Calu3 (cell line): ENCODE results near the gene PTPN9. TPM values are rescaled to one million over a fixed set of nuclear protein-coding genes. Genes with fewer than 3 reads are reported as not detected.
"Not testable (repeated sequence)": the region's sequence is repeated elsewhere in the genome, so short reads cannot be mapped to it uniquely, and the experiment has no call there.

Experiments
- BruUV-seq: library from RNA; stranded (reverse); fragments of 400-500 nt; replicated peaks from 2 replicates; lab custom pipeline; 2021; lab: Mats Ljungman, UMichigan
- CTCF ChIA-PET: fragments of 300-600 bp; sonication (Branson Sonifier 250); formaldehyde crosslinking; loops from one replicate; lab custom pipeline; 2022; ENCODE audit warnings: antibody characterized with exemption; lab: Charles Lee
- DNase-seq: peaks from one replicate; pipeline ENCODE4 v3.0.0; 2022
- H3K27ac Mint-ChIP-seq: one replicate; pipeline ENCODE4 v1.8.0; 2022; ENCODE audit warnings: mixed read lengths; ENCODE audit not compliant: unreplicated experiment
- H3K27me3 Mint-ChIP-seq: one replicate; pipeline ENCODE4 v1.8.0; 2022; ENCODE audit warnings: mixed read lengths; ENCODE audit not compliant: unreplicated experiment
- H3K36me3 Mint-ChIP-seq: one replicate; pipeline ENCODE4 v1.8.0; 2022; ENCODE audit warnings: mild to moderate bottlenecking, moderate library complexity, mixed read lengths; ENCODE audit not compliant: insufficient read depth, unreplicated experiment
- H3K4me1 Mint-ChIP-seq: one replicate; pipeline ENCODE4 v1.8.0; 2022; ENCODE audit warnings: mild to moderate bottlenecking, low read depth, mixed read lengths; ENCODE audit not compliant: unreplicated experiment
- H3K4me3 Mint-ChIP-seq: one replicate; pipeline ENCODE4 v1.8.0; 2022; ENCODE audit warnings: mild to moderate bottlenecking, low read depth, moderate library complexity, mixed read lengths; ENCODE audit not compliant: unreplicated experiment
- H3K9me3 Mint-ChIP-seq: one replicate; pipeline ENCODE4 v1.8.0; 2022; ENCODE audit warnings: low read depth, mixed read lengths; ENCODE audit not compliant: unreplicated experiment
- CTCF ChIP-seq: fragments of 200-600 bp; IDR thresholded peaks from one replicate; pipeline ENCODE4 v1.8.0; 2022; ENCODE audit warnings: antibody characterized with exemption; ENCODE audit not compliant: unreplicated experiment
- intact Hi-C: fragments of 100-400 bp; cut with micrococcal nuclease; formaldehyde crosslinking; loops from one replicate; pipeline ENCODE4 v1.10.0; 2022; ENCODE audit not compliant: unreplicated experiment
- total RNA-seq: library from RNA; stranded (reverse); gene quantifications from 2 replicates; pipeline ENCODE4 v1.2.3, GENCODE V29; 2022

The PTPN9 gene
- total RNA-seq, 1 experiment from 2014 or later = 30.8 TPM

GRCh38 chr15:75532413-75533250, 46.5 kb downstream of the PTPN9 start:
- TF ChIP-seq CTCF = peak; percentile 56
- Mint-ChIP-seq H3K4me1 (peaks cover 12% of the 10 kb centered on the region), H3K27ac (peak overlapping the region; percentile 63), H3K9me3 (no peaks in the 10 kb centered on the region), H3K36me3 (no peaks in the 10 kb centered on the region), H3K27me3 (no peaks in the 10 kb centered on the region), H3K4me3 (no peak overlapping the region)
- no TSS peak for BruUV-seq
- intact Hi-C loops = loop anchor here (5.0 kb wide), 1 partner anchor 515 kb away; no protein-coding TSS in a partner anchor
- peak; percentile 61 for DNase-seq
- CTCF ChIA-PET = interaction anchor here (0.6 to 1.4 kb wide), 13 partner anchors 10 to 165 kb away, joined by 3 to 9 read pairs (median 4); partner anchors contain the start of genes PTPN9 and SIN3A

GRCh38 chr15:75531041-75531450, 48.1 kb downstream of the PTPN9 start:
- CTCF ChIA-PET = interaction anchor here (0.7 kb wide), 2 partner anchors 43 to 64 kb away, joined by 3 read pairs; no protein-coding TSS in a partner anchor
- no peaks in the 10 kb centered on the region for H3K9me3 Mint-ChIP-seq
- no peaks in the 10 kb centered on the region for H3K36me3 Mint-ChIP-seq
- intact Hi-C loops = loop anchor here (5.0 kb wide), 1 partner anchor 514 kb away; no protein-coding TSS in a partner anchor
- peaks cover 12% of the 10 kb centered on the region for H3K4me1 Mint-ChIP-seq
- no peak for DNase-seq
- BruUV-seq = no TSS peak
- H3K4me3 Mint-ChIP-seq = no peak overlapping the region
- H3K27ac Mint-ChIP-seq = no peak overlapping the region
- no peak for TF ChIP-seq CTCF
- H3K27me3 Mint-ChIP-seq = no peaks in the 10 kb centered on the region

- CTCF ChIA-PET = no interaction called here
Measured at GRCh38 chr15:75530169-75530568, 48.9 kb downstream of the PTPN9 start.

DNA sequence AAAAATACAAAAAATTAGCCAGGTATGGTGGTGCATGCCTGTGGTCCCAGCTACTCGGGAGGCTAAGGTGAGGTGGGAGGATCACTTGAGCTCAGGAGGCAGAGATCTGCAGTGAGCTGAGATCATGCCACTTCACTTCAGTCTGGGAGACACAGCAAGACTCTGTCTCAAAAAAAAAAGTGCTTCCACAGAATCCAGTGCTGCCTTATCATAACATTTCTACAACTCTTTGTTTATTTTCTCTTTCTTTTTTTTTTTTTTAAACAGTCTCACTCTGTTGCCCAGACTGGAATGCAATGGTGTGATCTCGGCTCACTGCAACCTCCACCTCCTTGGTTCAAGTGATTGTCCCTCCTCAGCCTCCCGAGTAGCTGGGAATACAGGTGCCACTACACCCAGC, 53.4 kb downstream of the PTPN9 start:
- H3K27me3 Mint-ChIP-seq, H3K4me1 Mint-ChIP-seq, H3K4me3 Mint-ChIP-seq, CTCF ChIA-PET, intact Hi-C loops, H3K9me3 Mint-ChIP-seq, H3K27ac Mint-ChIP-seq, DNase-seq, BruUV-seq: not testable (repeated sequence)
- H3K36me3 Mint-ChIP-seq = peaks cover 12% of the 10 kb centered on the region

More at GRCh38 chr15:75530169-75530568, 48.9 kb downstream of the PTPN9 start:
- peaks cover 12% of the 10 kb centered on the region for H3K4me1 Mint-ChIP-seq
- no peaks in the 10 kb centered on the region for H3K27me3 Mint-ChIP-seq
- no peaks in the 10 kb centered on the region for H3K36me3 Mint-ChIP-seq
- no peak overlapping the region for H3K4me3 Mint-ChIP-seq
- intact Hi-C loops = loop anchor here (5.0 kb wide), 1 partner anchor 513 kb away; no protein-coding TSS in a partner anchor
- no peak for TF ChIP-seq CTCF
- H3K27ac Mint-ChIP-seq = no peak overlapping the region
- DNase-seq = no peak
- no TSS peak for BruUV-seq
- H3K9me3 Mint-ChIP-seq = no peaks in the 10 kb centered on the region
